IMR-90 (cell line): Measurements from ENCODE around the gene ADPRS. TPM values are rescaled to one million over a fixed set of nuclear protein-coding genes. Genes with fewer than 3 reads are reported as not detected.

Source experiments
- ATAC-seq: fragments of 200-7000 bp; cut with Tn5 transposase; 2 replicates; pipeline ENCODE4 v1.9.1; 2020; ENCODE audit warnings: low read depth, mild to moderate bottlenecking, moderate library complexity
- BruUV-seq: library from RNA; stranded (reverse); fragments of 400-500 nt; replicated peaks from 2 replicates; lab custom pipeline; 2021; lab: Mats Ljungman, UMichigan
- CTCF ChIA-PET: fragments of 300-600 bp; formaldehyde crosslinking; extraction: SDS; loops from one replicate; lab custom pipeline; 2021; ENCODE audit warnings: antibody characterized with exemption; lab: Yijun Ruan, JAX
- POLR2A ChIA-PET: fragments of 300-600 bp; sonication (Branson Sonifier 250); formaldehyde crosslinking; loops from one replicate; lab custom pipeline; 2022; ENCODE audit warnings: antibody characterized with exemption; ENCODE audit not compliant: unreplicated experiment; lab: Charles Lee
- DNase-seq: peaks from one replicate; pipeline ENCODE4 v3.0.0; 2013
- H2AFZ ChIP-seq: replicated peaks from 2 replicates; pipeline ENCODE3; 2013; ENCODE audit warnings: low read length, mild to moderate bottlenecking; ENCODE audit not compliant: poor library complexity
- H2AK5ac ChIP-seq: 2 replicates; pipeline ENCODE4 v1.6.1; 2013; ENCODE audit warnings: low read depth, low read length, inconsistent platforms
- H2AK9ac ChIP-seq: replicated peaks from 2 replicates; pipeline ENCODE3; 2013; ENCODE audit warnings: mild to moderate bottlenecking, low read depth, low read length, moderate library complexity; ENCODE audit not compliant: poor library complexity
- H2BK120ac ChIP-seq: 2 replicates; pipeline ENCODE4 v1.6.1; 2013; ENCODE audit warnings: low read depth, low read length, inconsistent platforms
- H2BK15ac ChIP-seq: 3 replicates; pipeline ENCODE4 v1.6.1; 2013; ENCODE audit warnings: low read depth, low read length, inconsistent platforms
- H2BK20ac ChIP-seq: 2 replicates; pipeline ENCODE4 v1.6.1; 2013; ENCODE audit warnings: low read depth, mild to moderate bottlenecking, inconsistent platforms, low read length, moderate library complexity
- H2BK5ac ChIP-seq: 2 replicates; pipeline ENCODE4 v1.6.1; 2013; ENCODE audit warnings: mild to moderate bottlenecking, low read depth, low read length, inconsistent platforms; ENCODE audit not compliant: poor library complexity, severe bottlenecking
- H3K14ac ChIP-seq: replicated peaks from 2 replicates; pipeline ENCODE4 v1.6.1; 2013; ENCODE audit warnings: low read depth, low read length, inconsistent platforms
- H3K18ac ChIP-seq: 2 replicates; pipeline ENCODE4 v1.6.1; 2013; ENCODE audit warnings: low read depth, low read length, control low read depth
- H3K23ac ChIP-seq: 2 replicates; pipeline ENCODE4 v1.6.1; 2013; ENCODE audit warnings: low read depth, low read length, inconsistent platforms
- H3K27ac ChIP-seq: 2 replicates; pipeline ENCODE4 v1.5.1; 2013; ENCODE audit warnings: mild to moderate bottlenecking, control low read depth, low read length; ENCODE audit not compliant: insufficient read depth
- H3K27me3 ChIP-seq: 2 replicates; pipeline ENCODE4 v1.6.1; 2013; ENCODE audit warnings: low read length; ENCODE audit not compliant: control insufficient read depth, insufficient read depth
- H3K36me3 ChIP-seq: 2 replicates; pipeline ENCODE4 v1.6.1; 2013; ENCODE audit warnings: low read length, mixed read lengths; ENCODE audit not compliant: control insufficient read depth, insufficient read depth
- H3K4ac ChIP-seq: 2 replicates; pipeline ENCODE4 v1.6.1; 2013; ENCODE audit warnings: low read depth, low read length, inconsistent platforms
- H3K4me1 ChIP-seq: 2 replicates; pipeline ENCODE4 v1.6.1; 2013; ENCODE audit warnings: low read length, mixed read lengths; ENCODE audit not compliant: control insufficient read depth, insufficient read depth
- H3K4me2 ChIP-seq: 2 replicates; pipeline ENCODE4 v1.6.1; 2013; ENCODE audit warnings: low read depth, mild to moderate bottlenecking, control low read depth, low read length, moderate library complexity
- H3K4me3 ChIP-seq: 2 replicates; pipeline ENCODE4 v1.5.1; 2013; ENCODE audit warnings: low read depth, mild to moderate bottlenecking, control low read depth, low read length, moderate library complexity; ENCODE audit not compliant: insufficient read depth
- H3K56ac ChIP-seq: 2 replicates; pipeline ENCODE4 v1.6.1; 2013; ENCODE audit warnings: low read length, inconsistent platforms; ENCODE audit not compliant: insufficient read depth; ENCODE audit errors: extremely low read depth
- H3K79me1 ChIP-seq, 2 experiments: 2 replicates each; pipeline ENCODE4 v1.6.1; 2013; ENCODE audit warnings: low read length in 2 of 2, inconsistent platforms in 1 of 2, low read depth in 1 of 2
- H3K9ac ChIP-seq: 2 replicates; pipeline ENCODE4 v1.6.1; 2013; ENCODE audit warnings: low read depth, low read length, control low read depth
- H3K9me1 ChIP-seq: 2 replicates; pipeline ENCODE4 v1.6.1; 2013; ENCODE audit warnings: low read length, inconsistent platforms; ENCODE audit not compliant: insufficient read depth
- H3K9me3 ChIP-seq: 2 replicates; pipeline ENCODE4 v1.6.1; 2013; ENCODE audit warnings: low read length; ENCODE audit not compliant: control insufficient read depth, insufficient read depth
- H4K20me1 ChIP-seq: 2 replicates; pipeline ENCODE4 v1.6.1; 2013; ENCODE audit warnings: low read length, inconsistent platforms; ENCODE audit not compliant: insufficient read depth
- H4K5ac ChIP-seq: 2 replicates; pipeline ENCODE4 v1.6.1; 2013; ENCODE audit warnings: mild to moderate bottlenecking, low read depth, low read length, control low read depth
- H4K8ac ChIP-seq, 2 experiments: 2 replicates each; pipeline ENCODE4 v1.6.1; 2013; ENCODE audit warnings: low read depth in 2 of 2, low read length in 2 of 2, control low read depth in 1 of 2, inconsistent platforms in 1 of 2
- H4K91ac ChIP-seq: 2 replicates; pipeline ENCODE4 v1.6.1; 2013; ENCODE audit warnings: low read depth, low read length, inconsistent platforms; ENCODE audit not compliant: insufficient read depth
- MXI1 ChIP-seq: IDR thresholded peaks from 2 replicates; pipeline ENCODE4 v1.6.1; 2012; ENCODE audit warnings: low read depth, mild to moderate bottlenecking, low read length, moderate library complexity, borderline replicate concordance
- POLR2A ChIP-seq: IDR thresholded peaks from 2 replicates; pipeline ENCODE4 v1.6.1; 2012; ENCODE audit warnings: mild to moderate bottlenecking, low read depth, low read length
- RAD21 ChIP-seq: IDR thresholded peaks from 2 replicates; pipeline ENCODE4 v1.6.1; 2012; ENCODE audit warnings: low read length, improper control_type of control experiment
- WGBS, 2 experiments: methylation state at CpG; one replicate each; pipeline versions ENCODE4 v1.1.5 to v1.1.7; 2013; ENCODE audit warnings: missing lambda C conversion rate in 2 of 2; ENCODE audit not compliant: insufficient read length in 1 of 2; ENCODE audit errors: extremely low coverage in 2 of 2; 5-methylcytosine and 5-hydroxymethylcytosine counted together
- dilution Hi-C: fragments of 300-500 bp; cut with HindIII; formaldehyde crosslinking; loops from one replicate; pipeline ENCODE4 v1.14.3; 2018; ENCODE audit warnings: low sequenced_read_pairs; ENCODE audit not compliant: unreplicated experiment
- in situ Hi-C: fragments of 300-500 bp; cut with MboI; formaldehyde crosslinking; loops from 3 replicates; pipeline ENCODE4 v1.14.3; 2019; ENCODE audit warnings: low sequenced_read_pairs, inconsistent platforms, mixed read lengths
- intact Hi-C: fragments of 100-400 bp; cut with micrococcal nuclease; formaldehyde crosslinking; loops from 2 replicates; pipeline ENCODE4 v1.10.0; 2022
- polyA plus RNA-seq, 3 experiments: library from polyadenylated mRNA; depleted of rRNA; stranded (reverse); fragments of >200 nt; gene quantifications; 2 replicates each; pipeline ENCODE4 v1.2.3, GENCODE V29; 2012; ENCODE audit warnings: low replicate concordance in 1 of 3
- total RNA-seq: library from RNA; depleted of rRNA; stranded (reverse); fragments of >200 nt; gene quantifications from 2 replicates; pipeline ENCODE4 v1.2.3, GENCODE V29; 2012
- TF ChIP-seq, protein P1 (sequence below): fragments of 150-350 bp; IDR thresholded peaks from 2 replicates; pipeline ENCODE4 v1.6.1; 2016; ENCODE audit warnings: low read depth, mild to moderate bottlenecking, low read length, moderate library complexity, borderline replicate concordance

The ADPRS gene
- total and polyA plus RNA-seq, 2 of the 4 experiments (the other 2 are of a cell fraction), result 31.0 to 37.2 TPM

GRCh38 chr1:36080801-36081200, 7.9 kb upstream of the ADPRS start:
- H3K9ac ChIP-seq, result no peak overlapping the region
- CTCF ChIA-PET, result no interaction called here

More at GRCh38 chr1:36080801-36081200, 7.9 kb upstream of the ADPRS start:
- no peak overlapping the region for H3K14ac ChIP-seq
- no peaks in the 10 kb centered on the region for H4K20me1 ChIP-seq
- POLR2A ChIA-PET, result no interaction called here
- no peak overlapping the region for H2BK120ac ChIP-seq
- no peak overlapping the region for H3K18ac ChIP-seq
- H3K23ac ChIP-seq, result no peak overlapping the region
- H3K27me3 ChIP-seq, result no peaks in the 10 kb centered on the region; the same call in 1 of the 2 replicates
- no peak overlapping the region for H3K56ac ChIP-seq
- H2BK20ac ChIP-seq, result no peak overlapping the region
- no peak for DNase-seq
- intact Hi-C loops, result loop anchor here (10.0 kb wide), 1 partner anchor 146 kb away; the partner anchor contains the start of gene AGO3
- dilution Hi-C loops, result no loop called here
- no peak for ATAC-seq
- H3K4me1 ChIP-seq, result no peaks in the 10 kb centered on the region
- no CpG with 5 or more reads among the region's 6 CpGs for WGBS, 2 experiments
- H3K27ac ChIP-seq, result no peak overlapping the region
- no peaks in the 10 kb centered on the region for H3K9me3 ChIP-seq
- no peak overlapping the region for H4K5ac ChIP-seq
- H3K4me2 ChIP-seq, result no peak overlapping the region; the same call in 1 of the 2 replicates
- H4K8ac ChIP-seq, result no peak overlapping the region
- no peak overlapping the region for H2BK15ac ChIP-seq
- no peak overlapping the region for H2AK9ac ChIP-seq
- TF ChIP-seq RAD21 (no peak), MXI1 (no peak), POLR2A (no peak)
- TF ChIP-seq, protein P1, sequence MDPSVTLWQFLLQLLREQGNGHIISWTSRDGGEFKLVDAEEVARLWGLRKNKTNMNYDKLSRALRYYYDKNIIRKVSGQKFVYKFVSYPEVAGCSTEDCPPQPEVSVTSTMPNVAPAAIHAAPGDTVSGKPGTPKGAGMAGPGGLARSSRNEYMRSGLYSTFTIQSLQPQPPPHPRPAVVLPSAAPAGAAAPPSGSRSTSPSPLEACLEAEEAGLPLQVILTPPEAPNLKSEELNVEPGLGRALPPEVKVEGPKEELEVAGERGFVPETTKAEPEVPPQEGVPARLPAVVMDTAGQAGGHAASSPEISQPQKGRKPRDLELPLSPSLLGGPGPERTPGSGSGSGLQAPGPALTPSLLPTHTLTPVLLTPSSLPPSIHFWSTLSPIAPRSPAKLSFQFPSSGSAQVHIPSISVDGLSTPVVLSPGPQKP, result no peak
- peaks cover 3% of the 10 kb centered on the region; the same call in 1 of the 2 replicates for H3K9me1 ChIP-seq
- no peak overlapping the region for H3K4me3 ChIP-seq
- H2AK5ac ChIP-seq, result no peak overlapping the region
- no peak overlapping the region for H4K91ac ChIP-seq
- H3K4ac ChIP-seq, result no peak overlapping the region
- in situ Hi-C loops, result no loop called here
- no peaks in the 10 kb centered on the region for H3K79me1 ChIP-seq
- no peak overlapping the region for H2AFZ ChIP-seq
- no peaks in the 10 kb centered on the region for H3K36me3 ChIP-seq
- no peak overlapping the region for H2BK5ac ChIP-seq
- no TSS peak for BruUV-seq
